CD4-positive, alpha-beta T cell treated with Interleukin-6 at 100 ng/mL for 8 hours (primary cell): ENCODE results near the gene WRAP53.

ENCODE experiments used
- DNase-seq: peaks from one replicate; pipeline ENCODE4 v3.0.0-alpha.2; 2020; ENCODE audit warnings: mixed read lengths, low spot score

WRAP53 gene

GRCh38 chr17:7709031-7709430 is 20.8 kb downstream of the WRAP53 start:
- no peak for DNase-seq

DNA sequence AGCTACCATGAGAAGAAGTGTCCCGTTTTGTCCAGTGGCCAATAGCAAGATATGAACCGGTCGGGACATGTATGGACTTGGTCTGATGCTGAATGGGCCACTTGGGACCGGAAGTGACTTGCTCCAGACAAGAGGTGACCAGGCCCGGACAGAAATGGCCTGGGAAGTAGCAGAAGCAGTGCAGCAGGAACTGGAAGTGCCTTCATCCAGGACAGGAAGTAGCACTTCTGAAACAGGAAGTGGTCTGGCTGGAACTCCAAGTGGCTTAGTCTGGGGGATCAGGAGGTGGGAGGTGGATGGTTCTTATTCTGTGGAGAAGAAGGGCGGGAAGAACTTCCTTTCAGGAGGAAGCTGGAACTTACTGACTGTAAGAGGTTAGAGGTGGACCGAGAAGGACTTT is 22.0 kb downstream of the WRAP53 start:
- no peak for DNase-seq

DNA sequence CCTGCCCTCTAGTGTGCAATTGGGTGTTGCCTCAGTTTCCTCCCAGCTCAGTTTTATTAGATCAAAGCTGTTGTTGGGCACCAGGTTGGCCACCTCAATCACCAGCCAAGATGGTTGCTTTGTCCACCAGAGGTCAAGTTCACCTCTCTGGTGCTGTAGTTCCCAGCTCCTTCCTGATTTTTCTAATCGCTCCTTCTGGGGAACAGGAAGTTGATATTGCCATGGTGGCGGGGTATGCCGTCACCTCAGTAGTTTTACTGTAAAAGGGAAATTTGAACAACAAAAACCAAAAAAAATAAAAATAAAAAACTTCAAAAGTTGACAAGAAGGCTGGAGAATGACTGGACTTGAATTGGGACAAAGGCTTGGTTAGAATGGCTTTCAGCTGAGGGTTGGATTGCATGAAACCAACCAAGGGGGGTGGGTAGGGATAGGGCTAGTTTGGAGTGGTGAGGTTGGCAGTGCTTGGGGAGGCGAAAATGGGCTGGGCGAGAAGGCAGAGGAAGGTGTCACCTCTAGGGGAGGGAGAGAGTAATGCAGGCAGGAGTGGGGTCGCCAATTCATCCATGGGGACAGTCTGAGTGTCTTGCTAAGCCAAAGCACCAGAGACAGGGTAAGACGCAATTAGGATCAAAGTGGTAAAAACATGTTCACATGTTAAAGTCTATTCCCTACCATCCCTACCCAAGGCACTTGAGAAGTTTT is 22.9 kb downstream of the WRAP53 start:
- DNase-seq, result no peak

DNA sequence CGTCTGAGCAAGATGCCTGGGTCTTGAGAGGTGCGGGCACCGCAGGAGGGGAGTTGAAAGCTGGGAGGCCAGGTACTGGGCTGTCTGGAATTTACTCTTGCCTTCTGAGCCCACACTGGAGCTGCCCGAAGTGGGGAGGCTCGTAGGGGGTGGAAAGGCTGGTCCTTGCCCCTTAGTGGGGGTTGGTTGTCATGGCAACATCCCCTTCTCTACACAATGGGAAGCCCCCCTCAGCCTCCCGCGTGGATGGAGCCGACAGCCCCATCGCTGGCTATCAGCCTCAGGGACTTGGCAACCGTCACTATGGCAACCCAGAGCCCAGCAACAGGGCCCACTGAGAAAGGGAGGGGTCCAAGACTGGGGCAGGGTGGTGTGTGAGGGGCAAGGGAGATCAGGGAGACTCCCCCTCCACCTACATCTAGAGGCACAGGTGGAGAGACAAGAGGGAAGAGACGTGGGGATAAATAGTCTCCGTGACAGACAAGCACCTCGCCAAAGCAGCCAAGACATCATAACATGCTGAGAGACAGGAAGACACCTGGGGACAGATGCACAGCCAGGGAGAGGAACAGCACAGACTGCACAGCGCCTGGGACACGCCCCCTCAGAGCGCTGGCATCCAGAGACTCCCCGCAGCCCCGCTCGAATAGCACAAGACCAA is 24.0 kb downstream of the WRAP53 start:
- no peak for DNase-seq

- DNase-seq, result no peak
Observed at GRCh38 chr17:7713782-7714181, 25.5 kb downstream of the WRAP53 start.

GRCh38 chr17:7714721-7715594 is 26.7 kb downstream of the WRAP53 start:
- no peak for DNase-seq

GRCh38 chr17:7715936-7716886 is 27.9 kb downstream of the WRAP53 start:
- no peak for DNase-seq

DNA sequence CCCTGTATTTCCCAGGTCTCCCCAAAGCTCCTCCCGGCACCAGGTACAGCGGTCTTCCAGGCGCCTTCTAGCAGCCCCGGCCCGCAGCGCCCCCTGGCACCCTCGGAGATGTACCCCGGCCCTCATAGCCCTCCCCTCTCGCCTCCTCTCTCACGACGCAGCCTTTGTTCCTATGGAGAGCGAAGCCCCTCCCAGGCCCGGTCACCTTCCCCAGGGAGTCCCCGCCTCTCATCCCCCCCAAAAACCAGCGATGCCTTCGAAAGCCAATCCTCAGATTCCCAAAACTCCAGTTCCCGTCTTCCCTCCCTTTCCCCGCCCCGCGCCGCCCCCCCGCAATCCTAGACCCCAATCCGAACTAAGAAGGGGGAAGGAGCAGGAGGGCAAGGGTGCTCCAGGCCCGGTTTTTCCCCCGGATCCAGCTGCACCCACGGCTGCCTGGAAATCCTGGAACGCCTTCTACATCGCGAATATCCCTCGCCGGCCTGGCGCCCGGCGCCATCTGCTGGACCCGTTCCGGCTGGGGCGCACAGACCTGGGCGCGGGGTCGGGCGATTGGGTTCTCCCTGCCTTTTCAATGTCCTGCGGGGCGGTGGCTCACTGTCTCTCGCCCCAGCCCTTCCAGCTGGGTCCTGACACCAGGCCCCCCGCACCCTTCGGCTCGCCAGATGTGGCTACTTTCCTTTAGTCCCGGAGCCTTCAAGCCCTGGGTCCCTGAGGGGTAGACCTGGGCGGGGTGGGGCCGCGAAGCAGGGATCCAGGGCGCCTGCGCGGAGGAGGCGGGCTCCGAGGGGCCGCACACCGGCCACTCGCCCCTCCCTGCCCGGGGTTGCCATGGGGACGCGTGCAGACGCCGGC is 28.9 kb downstream of the WRAP53 start, which contains the start of gene DNAH2:
TSS of gene DNAH2 (plus strand) at position 844 of the 855 bp plus-strand sequence. CDS start 1,991 bp downstream, outside the sequence.
- DNase-seq, result no peak

GRCh38 chr17:7717756-7718350 is 29.6 kb downstream of the WRAP53 start:
- peak; percentile 14 for DNase-seq

DNA sequence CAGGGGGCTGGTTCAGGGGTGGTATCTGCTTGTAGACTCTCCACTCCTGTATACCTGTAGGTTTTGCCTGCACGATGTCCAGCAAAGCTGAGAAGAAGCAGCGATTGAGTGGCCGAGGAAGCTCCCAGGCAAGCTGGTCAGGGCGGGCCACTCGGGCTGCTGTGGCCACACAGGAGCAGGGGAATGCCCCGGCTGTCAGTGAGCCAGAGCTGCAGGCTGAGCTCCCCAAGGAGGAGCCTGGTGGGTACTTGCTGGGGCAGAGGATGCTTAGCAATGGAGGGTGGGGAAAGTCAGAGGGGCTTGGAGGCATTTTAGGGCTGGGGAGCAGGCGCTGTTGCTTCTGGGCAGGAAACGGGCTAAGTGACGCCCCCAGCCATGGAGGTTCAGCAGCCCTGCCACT is 31.4 kb downstream of the WRAP53 start:
- no peak for DNase-seq

DNA sequence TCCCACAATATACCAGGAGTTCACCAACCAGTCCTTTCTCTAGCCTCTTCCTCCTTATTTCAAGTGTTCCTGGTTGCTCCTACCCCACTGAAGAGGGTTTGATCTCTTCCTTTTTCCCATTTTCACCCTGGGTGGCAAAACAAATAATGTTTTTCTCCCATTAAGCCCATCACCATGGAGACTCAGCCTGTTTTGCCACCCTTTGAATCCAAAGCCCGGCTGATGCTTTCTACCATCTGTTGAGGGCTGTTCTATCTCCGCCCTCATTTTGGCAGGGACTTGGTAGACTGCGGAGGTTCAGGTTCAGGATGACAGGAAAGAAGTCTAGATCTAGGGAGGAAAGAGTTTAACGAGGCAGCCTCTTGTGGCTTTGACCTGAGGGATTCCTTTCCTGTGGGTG is 31.8 kb downstream of the WRAP53 start:
- no peak for DNase-seq

DNA sequence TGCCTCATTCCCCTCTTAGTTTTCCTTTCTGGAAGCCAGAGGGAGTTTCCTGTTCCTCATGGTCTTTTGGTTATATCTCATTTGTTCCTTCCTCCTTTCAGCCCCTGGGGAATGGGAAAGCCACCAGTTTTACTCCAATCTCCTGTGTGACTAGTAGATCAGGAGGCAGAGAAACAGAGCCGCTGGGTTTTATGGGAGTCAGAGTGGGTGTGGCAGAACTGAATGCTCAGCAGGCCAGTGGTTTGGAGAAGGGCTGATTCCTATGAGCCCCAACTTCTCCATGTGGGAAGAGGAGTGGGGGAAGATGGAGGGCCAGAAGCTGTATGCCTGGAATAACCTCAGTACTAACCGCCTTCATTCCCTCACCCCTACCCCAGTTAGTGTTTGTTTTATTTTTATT is 33.3 kb downstream of the WRAP53 start:
- no peak for DNase-seq

DNA sequence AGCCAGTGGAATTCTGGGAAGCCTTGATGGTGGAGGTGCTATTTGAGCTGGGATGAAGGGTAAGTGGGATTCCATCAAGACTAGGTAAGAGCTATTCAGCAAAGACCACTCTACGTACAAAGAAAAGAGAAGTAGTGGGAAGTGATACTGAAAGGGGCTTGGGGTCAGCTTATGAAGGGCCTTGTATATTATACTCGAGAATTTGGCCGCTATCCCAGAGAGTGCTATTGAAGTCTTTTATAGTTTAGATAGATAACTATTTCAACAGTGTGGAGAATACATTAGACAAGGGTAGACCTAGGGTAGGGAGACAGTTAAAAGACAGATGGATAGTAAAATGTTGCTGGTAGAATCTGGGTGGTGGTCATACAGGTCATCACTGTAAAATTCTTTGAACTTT is 39.6 kb downstream of the WRAP53 start:
- no peak for DNase-seq

DNA sequence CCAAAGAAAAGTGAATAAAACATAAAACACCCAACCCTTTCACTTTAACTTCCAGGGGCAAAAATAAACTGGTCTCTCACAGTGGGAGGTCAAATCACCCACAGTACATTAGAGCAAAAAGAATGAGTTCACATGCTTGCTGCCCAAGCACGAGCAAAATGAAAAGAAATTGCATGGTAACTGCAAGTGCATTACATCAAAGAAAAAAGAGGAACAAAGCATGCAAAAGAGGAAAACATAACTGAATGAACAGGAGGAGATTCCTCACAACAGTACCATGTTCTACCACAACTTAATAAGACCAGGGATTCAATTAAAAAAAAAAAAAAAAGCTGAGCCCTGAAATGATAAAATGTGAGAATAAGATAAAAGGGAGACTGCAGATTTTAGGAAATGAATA is 41.5 kb downstream of the WRAP53 start:
- no peak for DNase-seq

DNA sequence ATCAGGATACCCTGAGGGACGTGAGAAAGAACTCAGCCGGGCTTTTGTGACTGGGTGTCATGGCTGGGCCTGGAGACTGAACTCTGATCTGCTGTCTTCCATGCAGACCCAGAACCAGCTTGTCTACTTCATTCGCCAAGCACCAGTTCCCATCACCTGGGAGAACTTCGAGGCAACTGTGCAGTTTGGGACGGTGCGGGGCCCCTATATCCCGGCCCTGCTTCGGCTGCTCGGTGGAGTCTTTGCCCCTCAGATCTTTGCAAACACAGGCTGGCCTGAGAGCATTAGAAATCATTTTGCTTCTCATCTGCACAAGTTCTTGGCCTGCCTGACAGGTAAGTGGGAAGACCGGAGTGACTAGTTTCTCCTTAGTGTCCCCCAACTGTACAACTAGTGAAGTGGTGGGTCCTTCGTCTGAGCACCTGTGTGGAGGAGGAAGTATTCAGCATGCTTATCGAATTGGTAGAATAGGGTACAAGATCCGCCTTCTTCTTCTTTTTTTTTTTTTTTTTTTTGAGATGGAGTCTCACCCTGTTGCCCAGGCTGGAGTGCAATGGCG is 44.8 kb downstream of the WRAP53 start:
- DNase-seq, result no peak

DNA sequence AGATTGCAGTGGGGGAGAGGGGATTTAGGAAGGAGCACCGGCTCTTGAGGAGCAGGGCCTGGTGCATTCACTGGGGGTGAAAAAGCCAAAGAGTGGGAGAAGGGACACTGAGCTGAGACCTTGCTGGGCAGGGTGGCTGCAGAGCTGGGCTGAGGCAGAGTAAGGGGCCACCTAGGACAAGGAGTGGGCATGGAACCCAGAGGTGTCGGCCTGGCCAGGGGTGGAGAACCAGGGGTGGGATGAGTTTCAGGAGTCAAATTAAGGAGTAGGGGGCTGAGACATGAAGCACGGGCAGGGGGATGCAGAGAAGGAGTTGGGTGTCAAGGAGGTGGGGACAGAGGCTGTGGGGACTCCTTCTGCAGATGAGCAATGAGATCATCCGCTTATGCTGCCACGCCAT is 49.3 kb downstream of the WRAP53 start:
- no peak for DNase-seq

DNA sequence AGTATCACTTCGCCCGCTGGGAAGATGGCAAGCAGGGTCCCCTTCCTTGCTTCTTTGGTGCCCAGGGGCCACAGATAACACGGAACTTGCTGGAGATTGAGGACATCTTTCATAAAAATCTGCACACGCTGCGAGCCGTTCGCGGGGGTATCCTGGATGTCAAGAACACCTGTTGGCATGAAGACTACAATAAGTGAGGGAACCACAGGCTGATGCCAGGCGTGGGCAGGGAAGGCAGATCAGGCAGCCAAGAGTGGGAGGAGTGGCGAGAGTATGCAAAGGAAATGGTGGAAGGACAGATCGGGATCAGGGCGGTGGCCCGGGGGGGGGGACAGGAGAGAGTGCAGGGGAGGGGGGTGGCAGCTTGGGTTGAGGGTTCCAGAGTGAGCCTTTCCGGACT is 51.5 kb downstream of the WRAP53 start:
- no peak for DNase-seq

DNA sequence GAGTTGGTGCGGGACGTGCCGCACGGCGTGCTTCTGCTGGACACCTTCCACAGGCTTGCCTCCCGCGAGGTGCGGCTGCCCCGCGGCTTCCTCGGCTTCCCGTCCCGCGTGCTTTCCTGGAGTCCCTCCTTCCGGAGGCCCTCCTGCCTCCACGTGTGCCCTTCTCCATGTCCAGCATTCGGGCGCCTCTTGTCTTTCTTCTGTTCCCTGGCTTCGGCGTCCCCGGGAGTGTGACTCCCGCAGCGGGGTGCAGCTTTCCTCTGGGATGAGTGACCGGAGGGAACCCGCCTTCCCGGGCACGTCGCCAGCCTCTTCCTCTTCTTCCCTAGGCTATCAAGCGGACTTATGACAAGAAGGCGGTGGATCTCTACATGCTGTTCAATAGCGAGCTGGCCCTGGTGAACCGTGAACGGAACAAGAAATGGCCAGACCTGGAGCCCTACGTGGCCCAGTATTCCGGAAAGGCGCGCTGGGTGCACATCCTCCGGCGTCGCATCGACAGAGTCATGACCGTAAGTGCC is 52.3 kb downstream of the WRAP53 start:
- no peak for DNase-seq

- DNase-seq, result no peak
Observed at GRCh38 chr17:7742729-7743128, 54.5 kb downstream of the WRAP53 start.

DNA sequence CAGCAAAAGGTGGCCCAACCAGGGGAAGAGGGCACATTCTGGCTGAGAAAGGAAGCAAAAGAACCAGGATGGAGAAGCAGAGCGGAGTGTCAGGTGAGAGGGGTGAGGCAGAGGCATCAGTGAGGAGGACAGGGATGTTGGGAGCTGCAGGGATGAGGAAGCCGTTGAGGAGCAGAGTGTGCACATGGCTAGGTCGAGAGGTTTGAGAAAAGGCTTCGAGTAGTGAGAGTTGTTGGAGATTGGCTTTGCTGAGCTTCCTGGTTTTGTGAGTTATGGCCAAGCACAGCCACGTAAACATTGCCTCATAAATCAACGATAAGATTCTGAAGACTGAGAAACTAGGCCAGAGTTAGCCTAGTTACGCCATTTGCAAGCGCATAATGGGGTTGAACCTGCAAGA is 56.1 kb downstream of the WRAP53 start:
- DNase-seq, result no peak
